CMK (cell line): ENCODE data around the gene C1QTNF9.
"Not testable (repeated sequence)": the region's sequence is repeated elsewhere in the genome, so short reads cannot be mapped to it uniquely, and the experiment has no call there.

Experiments used
- DNase-seq: peaks from one replicate; pipeline ENCODE4 v3.0.0-alpha.2; 2010; ENCODE audit warnings: low read depth

The C1QTNF9 gene

DNA sequence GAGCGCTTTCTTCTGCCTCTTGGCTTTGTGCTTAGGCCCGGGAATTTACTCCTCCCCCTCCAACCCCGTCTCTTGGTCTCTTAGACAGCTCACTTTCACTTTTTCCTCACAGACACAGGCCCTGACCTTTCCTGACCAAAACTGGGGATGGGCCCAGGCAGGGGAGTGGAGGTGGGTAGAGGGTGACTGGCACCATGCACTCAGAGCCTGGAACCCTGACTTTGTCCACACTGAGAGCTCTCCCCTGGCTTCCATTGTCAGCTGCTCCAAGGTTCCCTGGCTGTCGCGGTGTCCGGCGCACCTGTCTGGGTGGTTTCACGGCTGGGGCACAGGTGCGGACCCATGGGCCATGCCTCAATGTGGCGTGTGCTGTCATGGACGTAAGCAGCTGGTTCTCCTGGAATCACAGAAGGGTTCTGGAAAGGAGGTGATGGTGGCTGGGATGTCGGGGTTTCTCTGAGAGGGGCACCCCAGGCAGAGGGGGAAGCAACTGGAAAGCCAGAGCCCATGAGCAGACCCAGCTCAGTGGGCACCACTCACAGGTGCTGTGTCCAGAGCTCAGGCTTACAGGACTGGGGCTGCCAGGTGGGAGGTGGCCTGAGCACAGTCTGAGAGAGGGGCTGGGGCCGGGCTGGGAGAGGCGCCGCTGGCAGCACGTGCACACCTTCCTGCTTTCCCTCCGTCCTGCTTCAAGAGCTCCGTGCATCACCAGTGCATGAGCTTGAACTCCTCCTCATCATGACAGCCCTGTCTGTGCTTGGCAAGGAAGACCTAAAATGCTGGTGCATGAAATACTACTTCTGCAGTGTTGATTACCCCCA lies 28.0 kb upstream of the C1QTNF9 start:
- no peak for DNase-seq

DNA sequence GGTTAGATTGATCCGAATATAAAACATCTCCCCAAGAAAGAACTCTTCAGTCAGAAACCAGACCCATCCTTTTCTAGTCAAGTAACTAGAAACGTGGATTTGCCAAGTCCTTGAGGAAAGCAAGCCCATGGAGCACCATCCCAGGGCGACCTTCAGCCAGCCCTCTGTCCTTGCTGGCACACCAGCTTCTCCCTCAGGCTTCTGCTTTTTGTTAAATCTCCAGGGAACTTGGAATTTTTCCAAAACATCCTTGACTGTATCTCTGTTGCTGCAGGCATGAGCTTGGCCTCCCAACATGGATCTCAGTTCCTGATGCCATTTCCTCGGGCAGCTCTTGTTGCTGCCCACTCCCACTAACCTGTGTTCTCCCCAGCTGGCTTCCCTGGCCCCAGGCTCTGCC lies 27.1 kb upstream of the C1QTNF9 start:
- DNase-seq, result no peak

GRCh38 chr13:24284889-24285565 lies 24.4 kb upstream of the C1QTNF9 start:
- no peak for DNase-seq

GRCh38 chr13:24286624-24287023 lies 22.8 kb upstream of the C1QTNF9 start:
- DNase-seq, result no peak

DNA sequence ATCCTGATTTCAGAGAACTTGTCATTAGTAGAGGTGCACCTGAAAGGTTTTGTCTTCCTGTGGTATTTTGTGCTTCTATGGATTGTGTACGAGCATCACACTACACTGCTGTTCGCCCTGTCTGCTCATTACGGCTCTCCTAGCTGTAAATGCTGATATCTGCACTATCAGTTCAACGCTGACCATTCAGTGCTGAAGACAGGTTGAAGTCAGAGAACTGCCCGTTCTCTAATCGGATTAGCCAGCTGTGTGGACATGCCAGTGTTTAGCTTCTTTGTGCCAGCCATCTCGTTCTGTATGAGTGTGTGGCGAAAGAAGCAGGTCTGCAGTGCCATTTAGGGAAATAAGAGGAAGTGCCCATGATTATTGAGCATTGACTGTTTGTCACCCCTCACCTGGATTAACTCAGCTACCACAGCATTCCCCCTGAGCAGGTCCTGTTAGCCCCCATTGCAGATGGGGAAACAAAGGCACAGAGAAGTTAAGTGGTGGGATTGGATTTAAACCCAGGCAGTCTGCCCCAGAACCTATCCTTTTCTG lies 21.6 kb upstream of the C1QTNF9 start:
- no peak for DNase-seq

DNA sequence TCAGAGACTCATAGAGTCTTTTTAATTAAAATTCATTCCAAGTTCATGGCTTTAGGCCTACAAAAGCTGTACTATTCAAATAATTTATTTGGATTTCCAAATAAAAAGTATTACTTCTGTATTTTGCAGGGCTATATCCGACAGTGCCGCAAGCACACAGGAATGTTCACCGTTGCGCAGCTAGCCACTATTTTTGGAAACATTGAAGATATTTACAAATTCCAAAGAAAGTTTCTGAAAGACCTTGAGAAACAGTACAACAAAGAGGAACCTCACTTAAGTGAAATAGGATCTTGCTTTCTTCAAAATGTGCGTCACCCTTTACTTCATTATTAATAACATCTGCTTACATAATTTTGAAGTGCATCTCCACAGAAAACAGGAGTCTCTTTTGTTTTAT lies 20.5 kb upstream of the C1QTNF9 start:
- DNase-seq, result no peak

GRCh38 chr13:24290280-24290932 lies 19.0 kb upstream of the C1QTNF9 start:
- no peak for DNase-seq

DNA sequence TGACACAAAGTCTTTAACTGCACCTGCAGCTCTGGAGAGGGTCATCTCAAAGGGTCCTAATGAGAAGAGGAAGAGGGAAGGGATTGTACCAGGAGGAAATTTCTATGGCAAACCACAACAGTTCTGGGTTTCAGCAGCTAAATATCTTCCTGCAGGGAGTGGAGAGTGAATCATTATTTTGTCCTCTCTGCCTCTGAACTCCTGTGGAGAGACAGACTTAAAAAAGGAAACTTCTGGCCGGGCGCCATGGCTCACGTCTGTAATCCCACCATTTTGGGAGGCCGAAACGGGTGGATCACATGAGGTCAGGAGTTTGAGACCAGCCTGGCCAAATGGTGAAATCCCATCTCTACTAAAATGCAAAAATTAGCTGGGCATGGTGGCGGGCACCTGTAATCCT lies 16.9 kb upstream of the C1QTNF9 start:
- no peak for DNase-seq

DNA sequence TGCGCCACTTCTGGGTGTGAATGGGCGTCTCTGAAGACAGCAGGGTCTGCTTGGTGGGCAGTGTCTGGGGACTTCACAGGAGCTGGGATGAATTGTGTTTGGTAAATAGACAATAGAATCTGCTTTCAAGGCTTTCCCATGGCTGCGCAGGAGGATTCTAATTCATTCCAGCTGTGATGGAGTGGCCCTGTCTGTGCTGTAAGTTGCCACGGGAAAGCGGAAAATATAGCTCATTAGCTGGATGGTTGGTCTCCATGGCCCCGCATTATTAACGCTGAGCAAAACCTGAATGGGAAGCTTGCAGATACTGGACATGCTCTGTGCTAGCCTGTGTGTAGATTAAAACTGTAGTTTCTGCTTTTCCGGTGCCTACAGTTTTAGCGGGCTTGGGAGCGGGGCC lies 15.6 kb upstream of the C1QTNF9 start:
- no peak for DNase-seq

DNA sequence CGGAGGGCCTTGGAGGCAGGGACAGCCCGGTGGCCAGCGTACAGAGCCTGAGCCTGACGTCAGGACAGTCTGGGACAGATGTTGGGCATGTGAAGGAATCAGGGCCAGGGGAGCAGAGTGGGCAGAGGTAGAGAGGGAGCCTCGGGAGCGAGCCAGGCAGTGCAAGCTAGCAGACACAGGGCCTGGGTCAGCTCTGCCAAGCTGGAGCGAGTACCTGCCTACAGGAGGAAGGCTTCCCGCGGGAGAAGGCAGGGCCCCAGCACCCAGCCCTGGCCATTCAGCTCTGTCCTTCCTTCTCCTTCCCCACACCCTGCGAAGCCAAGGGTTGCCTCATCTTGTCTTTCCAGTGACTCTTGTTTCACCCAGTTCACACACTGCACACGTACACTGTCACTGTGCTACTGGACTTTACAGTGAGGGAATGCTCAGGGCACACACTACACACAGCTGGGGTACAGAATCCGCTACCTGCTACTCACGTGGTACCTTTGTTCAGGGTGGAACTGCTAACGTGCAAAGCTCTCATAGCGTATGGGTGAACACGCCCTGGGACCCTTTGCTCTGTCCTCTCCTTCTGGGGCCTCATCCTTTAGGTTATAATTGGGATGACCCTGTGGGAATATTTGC lies 9.8 kb upstream of the C1QTNF9 start:
- DNase-seq, result no peak

GRCh38 chr13:24301434-24301833 lies 7.9 kb upstream of the C1QTNF9 start:
- DNase-seq, result no peak

GRCh38 chr13:24301911-24302310 lies 7.5 kb upstream of the C1QTNF9 start:
- no peak for DNase-seq

DNA sequence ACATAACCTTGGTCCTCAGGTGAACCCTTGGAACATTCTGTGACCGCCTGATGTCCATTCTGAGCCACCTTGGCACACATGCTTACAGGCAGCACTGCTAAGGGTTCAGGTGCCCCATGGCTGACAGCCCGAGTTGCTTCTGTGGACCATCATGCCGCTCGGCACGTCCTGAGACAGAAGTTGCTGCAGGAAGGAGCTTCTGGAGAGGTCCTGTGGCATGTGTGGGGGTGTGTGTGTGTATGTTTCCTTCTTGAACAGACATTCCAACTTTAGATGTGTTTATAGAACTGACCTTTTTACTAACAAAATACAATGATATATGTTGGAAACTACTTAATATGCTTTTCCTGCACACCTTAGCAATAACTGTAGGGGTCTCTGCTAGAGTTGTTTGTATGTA lies 4.8 kb upstream of the C1QTNF9 start:
- no peak for DNase-seq

GRCh38 chr13:24306632-24307031 lies 2.7 kb upstream of the C1QTNF9 start:
- no peak for DNase-seq

GRCh38 chr13:24307211-24308067 lies 1.9 kb upstream of the C1QTNF9 start:
- no peak for DNase-seq

DNA sequence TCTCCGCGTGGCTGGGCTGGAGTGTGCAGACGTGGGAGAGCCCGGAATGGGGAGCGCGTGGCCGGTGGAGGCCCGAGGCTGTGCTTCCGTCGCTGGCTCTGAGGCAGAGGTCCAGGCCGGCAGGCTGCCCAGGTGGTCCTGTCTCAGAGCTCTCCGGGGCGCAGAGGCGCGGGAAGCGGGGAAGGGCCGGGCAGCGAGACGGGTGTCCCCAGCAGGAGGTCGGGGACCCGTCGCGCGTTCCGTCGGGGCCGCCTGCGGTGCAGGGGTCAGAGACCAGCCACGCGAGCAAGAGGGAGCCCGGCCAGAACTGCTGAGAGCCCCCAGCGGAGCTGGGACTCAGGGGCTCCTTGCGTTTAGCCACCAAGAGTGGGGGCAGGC lies 1.3 kb upstream of the C1QTNF9 start:
- DNase-seq, result no peak

GRCh38 chr13:24308488-24309020 lies 826 bp upstream of the C1QTNF9 start:
- DNase-seq, result no peak

GRCh38 chr13:24313439-24313838 lies 4.1 kb downstream of the C1QTNF9 start:
- no peak for DNase-seq

GRCh38 chr13:24317835-24318234 lies 8.5 kb downstream of the C1QTNF9 start:
- DNase-seq, result not testable (repeated sequence)

DNA sequence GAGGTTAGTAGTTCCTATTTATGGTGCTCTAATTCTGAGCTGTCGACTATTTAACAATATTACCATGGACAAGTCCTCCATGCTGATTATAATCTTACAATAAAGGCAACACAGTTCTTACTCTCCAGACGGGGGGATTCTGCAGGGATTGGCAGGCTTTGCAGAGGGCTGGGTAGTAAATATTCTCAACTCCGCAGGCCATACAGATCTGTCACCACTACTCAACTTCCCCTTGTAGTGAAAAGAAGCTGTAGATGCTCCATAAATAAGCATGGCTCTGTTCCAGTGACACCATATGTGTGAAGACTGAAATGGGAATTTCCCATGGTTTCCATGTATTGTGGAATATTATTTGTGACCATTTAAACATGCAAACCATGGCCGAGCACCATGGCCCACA lies 9.5 kb downstream of the C1QTNF9 start:
- DNase-seq, result not testable (repeated sequence)

GRCh38 chr13:24319641-24320040 lies 10.3 kb downstream of the C1QTNF9 start:
- not testable (repeated sequence) for DNase-seq
